OCI-LY3 (cell line): Measurements from ENCODE around the gene DEFB114.
"Not testable (repeated sequence)": the region's sequence is repeated elsewhere in the genome, so short reads cannot be mapped to it uniquely, and the experiment has no call there.

Experiments used
- EZH2phosphoT487 ChIP-seq: fragments of 200-600 bp; shearing (Covaris generic); IDR thresholded peaks from 2 replicates; pipeline ENCODE4 v1.6.1; 2018; ENCODE audit warnings: antibody characterized with exemption, mixed run types, low read depth
- TF ChIP-seq, protein P1 (sequence below): fragments of 200-600, 300-600 bp; sonication (generic); IDR thresholded peaks from 2 replicates; pipeline ENCODE4 v1.5.1; 2014; ENCODE audit warnings: antibody characterized with exemption, low read length, low read depth

DNA sequence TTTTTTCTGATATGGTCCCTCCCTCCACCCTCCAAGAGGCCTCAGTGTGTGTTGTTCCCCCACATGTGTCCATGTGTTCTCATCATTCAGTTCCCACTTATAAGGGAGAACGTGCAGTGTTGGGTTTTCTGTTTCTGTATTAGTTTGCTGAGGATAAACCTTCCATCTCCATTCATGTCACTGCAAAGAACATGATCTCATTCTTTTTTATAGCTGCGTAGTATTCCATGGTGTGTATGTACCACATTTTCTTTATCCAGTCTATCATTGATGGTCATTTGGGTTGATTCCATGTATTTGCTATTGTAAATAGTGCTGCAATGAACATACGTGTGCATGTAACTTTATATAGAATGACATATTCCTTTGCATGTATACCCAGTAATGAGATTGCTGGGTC, 19.9 kb downstream of the DEFB114 start:
- TF ChIP-seq, protein P1, sequence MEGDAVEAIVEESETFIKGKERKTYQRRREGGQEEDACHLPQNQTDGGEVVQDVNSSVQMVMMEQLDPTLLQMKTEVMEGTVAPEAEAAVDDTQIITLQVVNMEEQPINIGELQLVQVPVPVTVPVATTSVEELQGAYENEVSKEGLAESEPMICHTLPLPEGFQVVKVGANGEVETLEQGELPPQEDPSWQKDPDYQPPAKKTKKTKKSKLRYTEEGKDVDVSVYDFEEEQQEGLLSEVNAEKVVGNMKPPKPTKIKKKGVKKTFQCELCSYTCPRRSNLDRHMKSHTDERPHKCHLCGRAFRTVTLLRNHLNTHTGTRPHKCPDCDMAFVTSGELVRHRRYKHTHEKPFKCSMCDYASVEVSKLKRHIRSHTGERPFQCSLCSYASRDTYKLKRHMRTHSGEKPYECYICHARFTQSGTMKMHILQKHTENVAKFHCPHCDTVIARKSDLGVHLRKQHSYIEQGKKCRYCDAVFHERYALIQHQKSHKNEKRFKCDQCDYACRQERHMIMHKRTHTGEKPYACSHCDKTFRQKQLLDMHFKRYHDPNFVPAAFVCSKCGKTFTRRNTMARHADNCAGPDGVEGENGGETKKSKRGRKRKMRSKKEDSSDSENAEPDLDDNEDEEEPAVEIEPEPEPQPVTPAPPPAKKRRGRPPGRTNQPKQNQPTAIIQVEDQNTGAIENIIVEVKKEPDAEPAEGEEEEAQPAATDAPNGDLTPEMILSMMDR: not testable (repeated sequence)
- TF ChIP-seq EZH2phosphoT487: not testable (repeated sequence)
